Measurements from ENCODE around the gene ECHDC1.

DNA sequence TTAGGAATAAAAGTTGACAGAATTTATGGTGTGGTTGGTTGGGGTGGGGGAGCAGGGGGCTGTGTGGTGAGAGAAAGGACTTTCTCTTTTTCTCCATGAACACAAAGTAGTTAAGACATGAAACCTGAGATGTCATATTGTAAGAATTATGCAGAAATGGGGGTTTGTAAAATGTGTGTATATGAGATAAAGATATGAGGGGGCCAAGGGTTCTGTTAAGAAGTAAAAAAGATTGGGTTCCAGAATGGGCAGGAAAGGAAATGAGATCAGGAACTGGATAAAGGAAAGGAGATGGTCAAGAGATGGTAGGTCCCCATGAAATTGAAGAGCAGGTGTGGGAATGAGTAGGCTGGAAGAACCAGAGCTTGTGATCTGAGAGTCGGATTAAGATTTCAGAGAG lies 67.1 kb downstream of the ECHDC1 start:
- no peak for TF ChIP-seq EZH2 (IDR thresholded peaks at IDR 0.05)
- TF ChIP-seq POLR2AphosphoS5 (IDR thresholded peaks at IDR 0.05; ENCODE audit: borderline replicate concordance, low read depth, low read length), result no peak

Measured in SK-N-MC (cell line).